HG03139 (cell line): ENCODE measurements around the gene ZNF423.
"Not testable (repeated sequence)": the region's sequence is repeated elsewhere in the genome, so short reads cannot be mapped to it uniquely, and the experiment has no call there.

Source experiments
- ATAC-seq: cut with Tn5 transposase; IDR thresholded peaks from one replicate; pipeline ENCODE4 v1.9.1; 2021; ENCODE audit not compliant: unreplicated experiment

Gene ZNF423

DNA sequence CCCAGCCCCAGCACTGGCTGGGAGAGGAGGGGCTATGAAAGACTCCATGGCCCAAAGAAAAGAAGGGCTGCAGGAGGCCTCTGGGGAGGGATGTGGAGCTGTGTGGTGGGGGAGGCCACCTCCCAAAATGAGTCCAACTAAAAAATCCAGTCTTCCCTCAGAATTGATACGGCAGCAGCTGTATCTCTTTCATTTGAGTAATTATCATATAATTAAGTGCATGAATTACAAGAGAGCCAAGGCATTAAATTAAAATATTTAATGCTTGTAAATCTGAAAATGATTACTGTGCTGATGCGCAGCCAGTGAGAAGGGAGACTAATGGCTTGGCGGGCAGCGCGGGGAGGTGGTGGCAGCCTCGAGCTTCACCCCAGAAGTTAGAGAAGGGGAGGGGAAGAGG, 289.5 kb downstream of the ZNF423 start:
- ATAC-seq = no peak

DNA sequence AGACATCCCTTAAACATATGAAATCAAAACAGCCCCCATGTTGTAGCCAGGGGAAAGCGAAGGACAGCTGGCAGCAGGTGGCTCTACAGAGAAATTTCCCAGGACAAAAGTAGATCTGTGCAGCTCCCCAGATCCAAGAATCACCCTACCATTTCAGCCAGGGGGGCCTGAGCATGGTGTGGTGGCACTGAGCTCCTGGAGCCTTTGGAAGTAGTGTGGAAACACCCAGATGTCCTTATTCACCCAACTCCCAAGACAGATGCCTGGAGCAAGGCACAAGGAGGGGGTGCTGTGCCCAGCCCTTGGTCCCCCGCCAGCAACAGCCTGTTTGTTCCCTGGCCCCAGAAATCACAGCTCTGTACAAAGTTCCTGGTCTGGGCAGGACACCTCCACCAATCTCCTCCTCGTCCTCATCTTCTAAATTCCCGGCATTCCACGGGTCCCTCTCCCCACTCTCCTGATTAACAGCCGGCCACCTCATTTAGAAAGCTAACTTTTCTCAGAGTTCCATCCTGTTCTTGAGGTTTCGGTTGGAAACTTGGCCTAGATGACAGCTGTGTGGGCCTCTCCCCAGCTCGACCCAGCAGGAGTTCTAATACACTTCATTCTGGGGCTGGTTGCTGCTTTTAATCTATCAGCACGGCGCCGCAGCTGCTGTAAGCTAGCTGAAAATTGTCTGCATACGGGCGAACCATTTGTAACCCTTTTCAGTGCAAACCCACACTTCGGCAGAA, 291.2 kb downstream of the ZNF423 start:
- ATAC-seq = no peak

DNA sequence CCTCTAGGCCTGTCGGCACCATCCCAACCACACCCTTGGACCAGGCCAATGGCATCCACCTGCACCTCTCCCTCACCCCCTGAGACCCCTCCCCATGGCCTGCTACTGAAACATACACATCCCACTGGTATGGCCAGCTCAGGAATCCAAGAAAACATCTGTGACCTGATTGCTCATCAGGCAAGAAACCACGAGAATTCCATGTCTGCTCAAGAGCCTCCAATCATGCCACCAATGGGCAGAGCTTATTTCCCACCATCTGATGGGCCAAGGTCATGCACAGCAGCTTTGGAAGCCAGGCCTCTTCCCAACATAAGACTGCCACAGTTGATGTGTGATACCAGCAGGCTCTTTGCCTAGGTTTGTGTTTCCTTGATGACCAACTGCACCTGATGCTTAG, 292.2 kb downstream of the ZNF423 start:
- ATAC-seq = no peak

DNA sequence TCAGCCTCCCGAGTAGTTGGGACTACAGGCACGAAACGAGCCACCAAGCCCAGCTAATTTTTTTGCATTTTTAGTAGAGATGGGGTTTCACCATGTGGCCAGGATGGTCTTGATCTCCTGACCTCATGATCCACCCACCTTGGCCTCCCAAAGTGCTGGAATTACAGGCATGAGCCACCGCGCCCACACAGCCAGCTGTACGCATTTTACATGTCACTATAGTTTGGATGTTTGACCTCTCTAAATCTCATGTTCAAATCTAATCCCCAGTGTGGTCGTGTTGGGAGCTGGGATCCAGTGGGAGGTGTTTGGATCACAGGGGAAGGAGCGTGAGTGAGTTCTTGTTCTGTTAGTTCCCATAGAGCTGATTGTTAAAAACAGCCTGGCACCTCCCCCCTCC, 293.0 kb downstream of the ZNF423 start:
- ATAC-seq = not testable (repeated sequence)

DNA sequence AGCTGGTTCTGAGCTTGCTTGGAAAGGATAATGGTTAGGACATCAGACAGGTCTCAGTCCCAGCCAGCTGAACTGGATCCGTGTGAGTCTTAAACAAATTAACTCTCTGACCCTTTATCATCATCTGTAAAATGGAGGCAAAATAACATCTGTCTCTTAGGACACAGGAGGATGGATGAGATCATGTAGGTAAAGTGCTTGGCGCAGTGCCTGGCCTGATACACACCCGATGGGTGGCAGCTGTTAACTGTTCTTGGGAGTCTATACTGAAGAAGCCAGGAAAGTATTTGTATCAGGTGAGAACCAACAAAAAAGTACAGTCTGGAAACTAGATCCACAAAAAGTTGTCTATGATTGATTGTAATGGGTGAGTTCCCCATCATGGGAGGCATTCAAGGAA, 293.7 kb downstream of the ZNF423 start:
- ATAC-seq = no peak

DNA sequence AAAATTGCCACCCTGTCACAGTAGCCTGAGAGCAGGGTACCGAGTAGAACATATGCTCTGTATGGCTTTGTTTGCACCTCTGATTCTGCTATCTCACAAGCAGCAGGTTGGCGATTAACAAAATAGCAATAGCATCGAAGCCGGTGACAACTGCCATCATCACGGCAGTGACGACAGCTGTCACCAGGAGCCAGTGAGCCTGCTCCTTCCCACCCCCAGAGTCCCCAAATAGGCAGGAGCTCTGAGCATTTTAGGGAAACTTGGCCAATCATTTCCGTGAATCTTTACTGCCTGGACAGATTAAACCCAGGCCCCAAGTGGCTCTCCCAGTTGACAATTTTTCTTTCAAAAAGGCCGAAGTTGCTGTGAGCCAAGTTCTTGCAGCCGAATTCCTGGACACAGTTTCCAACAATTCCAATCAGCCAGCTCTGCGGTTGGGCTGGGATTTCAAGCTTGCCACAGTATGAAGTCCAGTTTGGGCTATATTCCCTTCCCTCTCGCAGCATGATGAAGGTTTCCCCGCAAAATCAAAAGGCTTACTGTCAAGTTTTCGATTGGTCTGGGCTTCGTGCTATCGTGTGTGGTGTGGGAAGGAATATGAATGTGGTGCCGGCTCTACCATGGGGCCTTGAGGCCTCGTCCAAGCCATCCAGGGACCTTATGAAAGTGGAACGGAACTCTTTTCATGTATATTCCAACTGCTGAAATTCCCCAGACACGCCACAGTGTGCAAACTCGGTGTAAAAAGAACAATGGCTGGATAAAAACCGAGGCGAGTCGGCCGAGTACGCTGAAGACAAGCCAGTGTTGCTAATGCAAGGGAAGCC, 295.7 kb downstream of the ZNF423 start:
- no peak for ATAC-seq

DNA sequence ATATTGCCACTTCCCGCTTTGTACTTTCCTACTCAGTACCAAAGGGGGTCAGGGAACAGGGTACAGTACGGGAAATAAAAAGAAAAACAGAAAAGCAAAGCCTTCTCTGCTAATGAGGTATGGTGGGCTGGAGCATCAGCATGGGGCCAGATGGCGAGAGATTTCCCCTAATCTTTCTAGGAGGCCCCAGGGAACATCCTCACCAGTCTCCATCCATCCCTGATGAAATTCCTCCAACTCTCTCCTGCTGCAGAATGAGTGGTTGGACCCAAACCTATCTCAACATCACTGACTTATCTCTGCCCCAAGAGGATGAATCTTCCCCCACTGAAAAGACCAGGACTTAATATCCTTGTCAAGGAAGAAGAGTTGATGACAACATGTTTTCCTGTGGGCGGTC, 296.7 kb downstream of the ZNF423 start:
- no peak for ATAC-seq

DNA sequence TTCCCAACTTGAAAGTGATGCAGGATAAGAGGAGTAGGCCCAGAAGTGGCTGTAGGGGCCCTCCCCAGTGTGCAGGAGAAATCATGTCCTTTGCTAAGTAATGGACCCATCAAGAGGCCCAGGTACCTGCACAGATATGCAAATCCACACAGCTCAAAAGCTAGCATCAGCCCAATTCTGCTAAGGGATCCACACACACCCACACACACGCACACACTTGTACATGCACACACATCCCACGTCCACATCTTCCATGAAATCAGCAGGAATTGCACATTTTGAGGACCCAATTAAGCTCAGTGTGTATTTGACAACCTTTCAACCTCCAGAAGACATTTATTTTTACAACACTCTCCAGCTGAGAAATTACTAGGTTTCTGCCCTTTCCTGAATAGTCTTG, 297.5 kb downstream of the ZNF423 start:
- ATAC-seq = no peak

DNA sequence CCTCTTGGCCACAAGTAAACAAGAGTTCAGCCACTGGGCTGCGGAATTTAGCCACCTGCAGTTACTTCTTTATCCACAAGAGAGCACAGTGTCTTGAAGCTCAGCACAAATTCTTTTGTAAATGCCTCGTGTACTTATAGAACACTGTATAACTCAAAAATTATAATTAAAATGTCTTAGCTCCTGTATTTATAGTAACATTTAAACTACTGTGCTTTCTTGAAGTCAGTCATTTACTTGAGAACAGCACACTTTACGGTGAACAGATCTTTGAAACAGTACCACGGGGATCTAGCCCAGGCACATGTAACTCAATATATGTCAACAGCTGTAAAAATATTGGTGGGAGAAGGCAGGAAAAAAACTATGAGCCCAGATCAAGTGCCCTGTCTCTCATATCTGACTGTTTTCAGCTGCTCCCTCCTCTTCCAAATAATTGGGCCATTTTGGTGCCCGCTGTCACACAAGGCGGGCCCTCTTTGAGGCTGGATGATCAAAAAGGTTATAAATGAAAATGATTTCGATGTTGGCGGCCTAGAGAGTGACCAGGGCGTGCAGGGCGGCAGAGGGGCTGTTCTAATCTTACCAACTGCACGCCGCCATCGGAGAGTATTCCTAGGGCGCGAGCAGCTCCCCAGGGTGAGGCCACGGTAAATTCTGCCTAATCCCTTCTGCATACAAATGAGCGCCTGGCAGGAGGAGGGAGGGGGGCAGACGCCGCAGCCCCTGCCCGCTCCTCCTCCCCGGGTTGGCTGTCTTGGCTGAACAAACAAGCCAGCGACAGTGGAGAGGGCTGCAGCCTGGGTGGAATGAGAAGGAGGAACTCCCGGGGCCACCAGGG, 299.1 kb downstream of the ZNF423 start:
- no peak for ATAC-seq

DNA sequence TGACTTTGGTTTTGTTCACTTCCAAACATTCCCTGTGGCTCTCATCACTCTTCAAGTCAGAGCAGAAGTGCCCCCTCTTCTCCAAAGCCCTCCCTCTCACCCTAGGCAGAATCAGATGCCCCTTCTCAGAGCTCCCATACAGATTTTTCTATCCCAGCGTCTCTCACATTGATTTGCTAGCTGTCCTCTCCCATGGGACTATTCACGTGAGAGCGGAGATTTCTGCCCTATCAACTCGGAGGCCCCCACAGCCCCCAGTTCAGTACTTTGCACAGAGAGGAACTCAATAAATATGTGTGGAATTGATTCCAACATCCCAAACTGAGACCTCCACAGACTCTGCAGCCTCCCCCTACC, 299.7 kb downstream of the ZNF423 start:
- ATAC-seq = no peak

DNA sequence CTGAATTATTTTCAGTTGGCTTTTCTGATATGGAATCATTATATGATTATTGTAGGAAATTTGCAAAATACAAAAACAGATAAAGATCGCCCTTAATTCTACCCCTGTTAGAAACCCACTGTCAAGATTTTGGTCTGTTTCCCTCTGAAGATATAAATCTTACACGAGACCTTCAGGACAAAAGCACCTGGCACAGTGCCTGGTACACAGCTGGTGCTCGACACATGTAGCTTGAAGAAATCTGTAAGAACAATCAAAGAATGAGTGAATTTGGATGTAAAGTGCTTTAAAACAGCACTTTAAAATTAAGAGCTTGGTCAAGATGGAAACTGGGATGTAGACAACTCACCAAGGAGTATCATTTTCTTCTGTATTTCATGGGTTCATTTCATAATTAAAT, 301.2 kb downstream of the ZNF423 start:
- ATAC-seq = no peak

DNA sequence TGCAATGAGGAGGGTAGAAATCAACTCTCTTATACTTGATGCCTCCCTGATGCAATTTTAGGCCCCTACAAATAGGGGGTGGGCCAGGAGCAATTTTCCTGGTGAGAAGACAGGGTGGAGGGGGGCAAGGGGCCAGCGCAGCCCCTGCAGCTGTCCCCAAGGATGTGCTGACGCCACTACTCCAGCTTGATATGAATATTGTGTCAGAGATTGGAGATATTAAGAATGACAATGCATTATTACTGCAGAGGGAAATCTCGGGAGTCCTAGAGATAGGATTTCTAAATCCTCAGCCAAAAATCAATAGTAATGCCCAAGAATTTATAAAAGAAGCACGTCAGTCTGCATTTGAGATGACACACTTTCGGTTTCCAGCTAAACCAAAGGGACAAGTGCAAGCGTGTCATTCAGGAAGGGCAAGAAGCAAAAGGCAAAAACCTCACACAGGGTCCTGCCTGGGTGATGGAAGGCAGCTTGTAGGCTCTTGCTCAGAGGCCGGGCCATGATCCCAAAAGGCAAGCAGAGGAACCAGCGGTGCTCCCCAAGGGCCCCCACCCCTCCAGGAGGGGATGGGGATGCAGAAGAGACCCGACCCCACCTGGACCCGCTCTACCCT, 303.5 kb downstream of the ZNF423 start:
- ATAC-seq = no peak

DNA sequence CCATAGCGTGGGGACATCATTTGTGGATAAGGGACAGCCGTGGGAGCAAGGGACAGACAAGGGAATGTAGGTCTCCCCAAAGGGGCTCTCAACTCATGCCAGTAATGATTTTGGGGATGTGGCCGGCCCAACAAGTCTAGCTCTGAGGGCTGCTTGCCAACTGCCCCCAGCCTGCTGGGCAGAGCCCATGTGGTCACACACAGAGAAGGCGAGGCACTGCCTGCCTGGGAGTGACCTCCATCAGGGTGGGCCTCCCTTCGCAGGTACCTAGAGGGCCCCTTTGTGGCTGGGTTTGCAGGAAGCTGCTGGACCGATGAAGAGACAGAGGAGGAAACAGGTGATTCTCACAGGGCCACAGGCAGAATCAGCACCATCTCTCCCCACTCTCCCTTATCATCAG, 305.2 kb downstream of the ZNF423 start:
- ATAC-seq = no peak

DNA sequence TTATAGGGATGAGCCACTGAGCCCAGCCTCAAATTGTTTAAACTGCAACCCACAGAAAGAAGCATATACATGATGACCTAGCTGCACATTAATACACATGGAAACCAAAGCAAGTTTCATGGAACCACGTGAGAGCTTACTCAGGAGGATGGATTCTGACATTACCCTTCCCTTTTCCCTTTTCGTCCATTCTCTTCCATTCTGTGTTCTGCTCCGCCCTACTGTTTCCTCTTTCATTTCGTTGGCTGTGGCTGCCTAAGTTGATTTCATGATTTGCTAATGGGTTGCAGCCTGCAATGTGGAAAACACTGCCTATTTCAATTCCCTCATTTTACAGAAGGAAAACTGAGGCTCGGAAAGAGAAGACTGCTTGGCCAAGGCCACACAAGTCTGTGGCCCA, 305.8 kb downstream of the ZNF423 start:
- ATAC-seq = no peak

DNA sequence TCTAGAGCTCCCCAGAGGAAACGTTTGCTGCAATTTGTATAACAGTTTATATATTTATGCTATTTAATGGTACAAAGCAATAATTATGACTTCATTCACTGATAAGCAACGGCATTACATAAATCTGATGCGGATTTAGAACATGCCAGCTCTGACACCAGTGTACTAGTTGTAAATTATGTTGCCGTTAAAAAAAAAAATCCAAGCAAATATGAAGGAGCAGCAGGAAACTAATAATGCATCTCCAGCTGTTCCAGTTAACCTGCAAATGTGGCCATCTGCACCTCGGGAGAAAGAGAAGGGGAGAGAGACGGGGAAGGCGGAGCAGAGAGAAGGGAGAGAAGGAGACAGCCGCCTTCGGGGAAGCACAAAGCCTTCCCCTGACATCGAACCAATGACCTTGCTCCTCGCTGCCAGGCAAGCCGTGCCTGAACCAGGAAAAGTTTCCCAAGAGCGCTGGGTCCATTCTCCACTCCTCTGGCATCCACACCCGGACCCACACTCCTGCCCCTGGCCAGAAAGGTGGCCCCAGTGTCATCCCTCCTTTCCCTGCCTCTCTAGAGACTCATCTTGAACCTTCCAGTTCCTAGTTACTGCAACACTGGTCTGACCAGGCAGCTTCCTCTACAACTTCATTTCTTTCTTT, 307.5 kb downstream of the ZNF423 start:
- no peak for ATAC-seq

DNA sequence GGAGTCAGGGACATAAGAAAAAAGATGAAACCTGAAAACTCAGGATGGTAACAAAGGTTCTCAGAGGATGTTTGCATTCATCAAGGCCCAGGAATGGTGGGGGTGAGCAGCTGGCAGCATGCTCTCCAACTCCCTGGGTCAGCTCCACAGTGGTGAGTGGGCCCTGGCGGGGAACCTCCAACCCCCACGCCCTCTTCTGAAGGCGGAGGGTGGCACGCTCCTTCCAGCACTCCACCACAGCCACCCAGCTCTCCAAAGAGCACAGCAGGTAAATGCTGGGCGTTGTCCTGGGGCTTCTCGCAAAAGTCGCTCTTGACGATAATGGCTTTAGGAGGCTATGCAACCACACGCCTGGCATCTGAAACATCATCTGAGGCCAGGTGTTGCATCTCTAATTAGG, 308.5 kb downstream of the ZNF423 start:
- no peak for ATAC-seq

DNA sequence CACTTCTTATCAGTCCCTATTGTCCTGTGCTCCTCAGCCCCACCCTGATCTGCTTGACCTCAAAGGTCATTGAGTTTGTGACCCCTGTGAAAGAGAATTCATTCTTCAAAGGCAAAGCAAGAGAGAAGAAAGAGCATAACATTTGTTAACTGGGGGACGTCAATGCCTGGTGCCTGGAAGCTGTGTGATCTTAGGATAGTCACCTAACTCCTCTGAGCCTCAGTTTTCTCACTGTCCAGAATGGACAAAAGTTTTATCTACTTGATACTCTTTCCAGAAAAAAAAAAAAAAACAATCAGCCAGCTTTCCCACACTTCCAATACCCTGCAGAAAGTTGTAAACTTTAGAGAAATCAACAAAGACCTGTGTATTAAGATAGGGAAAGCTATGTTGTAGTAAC, 309.2 kb downstream of the ZNF423 start:
- ATAC-seq = no peak

DNA sequence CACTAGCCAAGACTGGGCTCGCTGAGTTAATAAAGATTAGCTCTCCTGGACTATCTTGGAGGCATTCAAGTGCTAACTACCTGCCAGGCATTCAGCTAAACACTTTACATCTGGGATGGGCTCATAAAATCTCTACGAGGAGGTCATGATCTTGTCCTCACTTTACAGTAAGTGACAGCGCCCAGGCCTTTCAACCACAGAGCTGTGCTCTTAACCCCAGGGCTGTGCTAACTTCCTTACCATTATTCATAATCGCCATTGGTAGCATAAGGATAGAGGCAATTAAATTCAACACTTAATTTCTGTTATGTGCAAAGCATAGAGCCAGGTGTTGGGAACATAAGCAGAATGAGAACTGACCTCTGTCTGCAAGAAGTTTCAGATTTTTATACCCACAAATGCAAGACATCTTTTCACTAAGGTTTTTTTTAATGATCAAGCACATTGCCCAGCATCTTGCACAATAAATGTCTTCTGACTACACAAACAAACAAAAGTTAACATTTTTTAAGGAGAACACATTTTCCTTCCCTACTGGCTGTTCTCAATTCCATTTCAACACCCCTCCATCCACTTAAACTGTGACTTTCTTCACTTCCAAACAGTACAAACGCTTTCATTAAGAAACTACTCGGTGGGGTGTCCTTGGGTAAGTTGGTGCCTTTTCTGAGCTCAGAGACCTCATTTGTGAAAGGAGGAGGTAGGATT, 310.0 kb downstream of the ZNF423 start:
- ATAC-seq = no peak

DNA sequence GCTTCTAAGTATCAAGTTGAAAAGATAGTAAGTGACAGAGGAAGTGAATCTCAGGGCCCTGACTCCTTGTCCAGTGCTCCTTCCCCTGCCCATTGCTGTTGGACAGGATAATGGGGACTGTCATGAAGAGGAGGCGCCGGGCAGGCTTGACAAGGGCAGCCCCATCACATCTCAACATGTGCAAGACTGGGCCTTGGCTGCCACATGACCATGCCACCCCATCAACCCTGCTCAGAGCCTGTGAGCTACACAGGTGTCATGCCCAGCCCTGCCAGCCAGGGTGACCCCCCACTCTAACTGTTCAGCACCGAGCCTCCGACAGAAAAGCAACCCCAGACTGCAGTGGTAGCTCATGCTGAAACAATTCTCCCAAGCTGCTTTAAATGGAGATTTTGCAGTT, 310.7 kb downstream of the ZNF423 start:
- ATAC-seq = no peak

DNA sequence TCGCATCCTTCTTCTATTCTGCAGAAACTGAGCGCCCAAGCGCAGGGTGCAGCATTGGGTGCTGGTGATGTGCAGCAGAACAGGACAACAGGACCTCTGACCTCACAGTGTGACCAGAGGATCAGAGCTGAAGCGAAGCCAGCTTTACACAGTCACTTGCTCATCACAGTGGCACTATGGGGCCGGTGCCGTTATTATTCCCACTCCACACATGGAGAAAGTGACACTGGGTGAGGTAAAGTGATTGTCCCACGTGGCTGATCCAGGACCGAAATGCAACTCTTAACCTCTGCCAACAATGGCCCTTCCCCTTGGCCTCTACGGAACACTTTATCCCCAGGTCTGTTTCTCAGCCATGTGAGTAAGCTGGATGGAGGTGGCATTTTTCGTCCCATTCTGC, 311.1 kb downstream of the ZNF423 start:
- no peak for ATAC-seq
